Heart left ventricle (tissue), 13 donors: ENCODE results near the gene EXD3.

Experiments
- CTCF ChIP-seq, 12 donors: fragments of 200-600 bp; sonication (generic) in 4 of 12; IDR thresholded peaks; one replicate each; pipeline versions ENCODE4 v1.5.0 to v1.8.0; 2018 to 2022; ENCODE audit warnings: antibody characterized with exemption in 12 of 12, mild to moderate bottlenecking in 5 of 12
- POLR2A ChIP-seq, 2 donors: fragments of 450-650 bp; IDR thresholded peaks; one replicate each; pipeline ENCODE4 v1.6.1; 2017; ENCODE audit warnings: antibody characterized with exemption in 2 of 2, mild to moderate bottlenecking in 2 of 2, moderate library complexity in 2 of 2
- donor health status: ischemic (EF 13 %, LVEDD 7.1; RV severe dilation, severe dysfunction).
- donor health status: DM: no; HTN: yes; CAD: no.
- donor health status: DM: no; HTN: no; CAD: no.
- donor health status: ischemic (EF 25% LVEDD 6.9; RV normal size, moderate dysfunction).
- donor health status: ischemic (EF 25% LVEDD 5.7; RV mildly dilated, moderate dysfunction).
- donor health status: ischemic (EF 35%, LVEDD 5.7; RV mildly dilated, moderate dysfunction).
- donor health status: nonischemic (EF 11% LVEDD 7.7; RV severe dilation, severe dysfunction).
- donor health status: DM: yes; HTN: yes; CAD: no.
- donor health status: PGD.
- donor health status: ischemic (EF 29% LVEDD 5.4; RV normal size, mild dysfunction).
- donor health status: nonischemic (EF 23%, LVEDD 6.1; RV moderate dilation, normal function).

- TF ChIP-seq CTCF (IDR thresholded peaks at IDR 0.05), result no peak
- no peak for TF ChIP-seq POLR2A (IDR thresholded peaks at IDR 0.05)
These were observed 26.2 kb downstream of the EXD3 start for GRCh38 chr9:137396634-137397367.
